Mesenchymal stem cell (in vitro differentiated cells and primary cell): Measurements from ENCODE around the gene VPS16.

Source experiments
- DNase-seq: peaks from one replicate; pipeline ENCODE4 v3.0.0-alpha.2; 2013
- H2AFZ ChIP-seq: one replicate; pipeline ENCODE4 v1.6.1; 2013; ENCODE audit warnings: low read depth, mild to moderate bottlenecking, control low read depth, inconsistent platforms, low read length, moderate library complexity
- H2AK5ac ChIP-seq: 2 replicates; pipeline ENCODE4 v1.6.1; 2013; ENCODE audit warnings: low read length, moderate library complexity, mild to moderate bottlenecking, inconsistent platforms; ENCODE audit not compliant: severe bottlenecking
- H2BK120ac ChIP-seq: one replicate; pipeline ENCODE4 v1.6.1; 2013; ENCODE audit warnings: low read depth, mild to moderate bottlenecking, inconsistent platforms, low read length, moderate library complexity
- H2BK12ac ChIP-seq, 2 experiments: one replicate each; pipeline ENCODE4 v1.6.1; 2013; ENCODE audit warnings: inconsistent platforms in 2 of 2, low read length in 2 of 2, mild to moderate bottlenecking in 2 of 2, moderate library complexity in 2 of 2, control low read depth in 1 of 2
- H2BK15ac ChIP-seq: one replicate; pipeline ENCODE4 v1.6.1; 2013; ENCODE audit warnings: mild to moderate bottlenecking, low read depth, inconsistent platforms; ENCODE audit not compliant: poor library complexity, severe bottlenecking
- H2BK5ac ChIP-seq: 2 replicates; pipeline ENCODE4 v1.6.1; 2013; ENCODE audit warnings: low read depth, mild to moderate bottlenecking, low read length, control low read depth, inconsistent platforms; ENCODE audit not compliant: poor library complexity, severe bottlenecking
- H3K14ac ChIP-seq, 2 experiments: one replicate each; pipeline ENCODE4 v1.6.1; 2013; ENCODE audit warnings: inconsistent platforms in 2 of 2, low read length in 2 of 2, control low read depth in 1 of 2, mild to moderate bottlenecking in 1 of 2, moderate library complexity in 1 of 2
- H3K18ac ChIP-seq, 2 experiments: one replicate each; pipeline ENCODE4 v1.6.1; 2013; ENCODE audit warnings: inconsistent platforms in 2 of 2, low read length in 2 of 2, control low read depth in 1 of 2, low read depth in 1 of 2, mild to moderate bottlenecking in 1 of 2
- H3K23ac ChIP-seq, 2 experiments: one replicate each; pipeline ENCODE4 v1.6.1; 2013; ENCODE audit warnings: inconsistent platforms in 2 of 2, low read length in 2 of 2, mild to moderate bottlenecking in 2 of 2, moderate library complexity in 2 of 2, control low read depth in 1 of 2
- H3K27ac ChIP-seq: 2 replicates; pipeline ENCODE4 v1.5.1; 2013; ENCODE audit warnings: mild to moderate bottlenecking, moderate library complexity, low read length, control low read depth, inconsistent platforms; ENCODE audit not compliant: poor library complexity, severe bottlenecking
- H3K27me3 ChIP-seq, 2 experiments: 2 replicates each; pipeline versions ENCODE4 v1.6.1 to v1.7.0; 2013; ENCODE audit warnings: low read length in 2 of 2, mild to moderate bottlenecking in 2 of 2, moderate library complexity in 2 of 2, control low read depth in 1 of 2, inconsistent platforms in 1 of 2; ENCODE audit not compliant: control insufficient read depth in 1 of 2, insufficient read depth in 1 of 2
- H3K36me3 ChIP-seq, 2 experiments: 2 replicates each; pipeline versions ENCODE4 v1.6.1 to v1.7.0; 2013; ENCODE audit warnings: low read length in 2 of 2, control low read depth in 1 of 2, inconsistent platforms in 1 of 2, low read depth in 1 of 2, mild to moderate bottlenecking in 1 of 2; ENCODE audit not compliant: insufficient read depth in 2 of 2, control insufficient read depth in 1 of 2
- H3K4ac ChIP-seq, 2 experiments: one replicate each; pipeline ENCODE4 v1.6.1; 2013; ENCODE audit warnings: inconsistent platforms in 2 of 2, low read length in 2 of 2, mild to moderate bottlenecking in 2 of 2, moderate library complexity in 2 of 2, control low read depth in 1 of 2, low read depth in 1 of 2
- H3K4me1 ChIP-seq: 2 replicates; pipeline ENCODE4 v1.6.1; 2013; ENCODE audit warnings: low read depth, low read length, control low read depth; ENCODE audit not compliant: control insufficient read depth, insufficient read depth
- H3K4me2 ChIP-seq: 2 replicates; pipeline ENCODE4 v1.6.1; 2013; ENCODE audit warnings: low read length, mild to moderate bottlenecking, inconsistent platforms; ENCODE audit not compliant: poor library complexity, severe bottlenecking
- H3K4me3 ChIP-seq, 2 experiments: 2 replicates each; pipeline versions ENCODE4 v1.5.1 to v1.7.0; 2013; ENCODE audit warnings: low read length in 2 of 2, mild to moderate bottlenecking in 2 of 2, control low read depth in 1 of 2, low read depth in 1 of 2; ENCODE audit not compliant: insufficient read depth in 1 of 2
- H3K79me1 ChIP-seq: replicated peaks from 2 replicates; pipeline ENCODE4 v1.6.1; 2013; ENCODE audit warnings: mild to moderate bottlenecking, control low read depth, low read length, inconsistent platforms; ENCODE audit not compliant: poor library complexity, severe bottlenecking
- H3K9ac ChIP-seq: 2 replicates; pipeline ENCODE4 v1.7.0; 2013; ENCODE audit warnings: mild to moderate bottlenecking, low read length, moderate library complexity
- H3K9me3 ChIP-seq: 2 replicates; pipeline ENCODE4 v1.7.0; 2013; ENCODE audit warnings: mild to moderate bottlenecking, low read length; ENCODE audit not compliant: control insufficient read depth
- H4K8ac ChIP-seq: one replicate; pipeline ENCODE4 v1.6.1; 2013; ENCODE audit warnings: inconsistent platforms, mild to moderate bottlenecking, low read length, moderate library complexity
- H4K91ac ChIP-seq: one replicate; pipeline ENCODE4 v1.6.1; 2013; ENCODE audit warnings: mild to moderate bottlenecking, low read length, inconsistent platforms
- WGBS: methylation state at CpG from one replicate; pipeline ENCODE4 v1.1.7; 2013; ENCODE audit warnings: mixed read lengths; 5-methylcytosine and 5-hydroxymethylcytosine counted together

VPS16 gene

DNA sequence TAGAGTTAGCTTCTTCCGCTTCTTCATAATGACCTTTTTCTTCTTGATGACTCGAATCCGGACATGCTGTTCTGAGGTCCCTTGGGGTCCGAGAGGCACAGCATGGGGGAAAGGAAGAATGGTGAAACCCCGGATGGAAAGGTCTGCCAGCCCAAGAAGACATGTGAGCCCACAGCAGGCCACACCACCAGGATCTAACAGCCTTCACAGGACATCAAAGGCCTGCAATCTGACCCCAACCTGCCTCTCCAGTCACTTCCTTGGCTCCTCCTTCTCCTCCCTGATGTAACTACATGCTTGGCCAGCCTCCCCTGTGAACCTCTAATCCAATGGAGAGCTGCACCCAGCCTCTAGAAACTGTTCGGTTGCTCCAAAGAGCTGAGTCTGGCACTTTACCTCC, 41.7 kb upstream of the VPS16 start:
- H3K14ac ChIP-seq, result no peak overlapping the region
- no peak overlapping the region for H4K8ac ChIP-seq
- WGBS, result 63% methylated on average over 6 of the region's 6 CpGs
- no peak overlapping the region for H2BK120ac ChIP-seq
- H3K9ac ChIP-seq, result peak overlapping the region; percentile 85
- no peaks in the 10 kb centered on the region for H3K79me1 ChIP-seq
- peaks cover 7 to 28% of the 10 kb centered on the region in 2 experiments for H3K27me3 ChIP-seq
- H3K4me3 ChIP-seq, result peak overlapping the region in 1 of 2 experiments; percentile 89
- no peak overlapping the region for H2BK15ac ChIP-seq
- no peak overlapping the region for H2BK12ac ChIP-seq
- H2AFZ ChIP-seq, result no peak overlapping the region
- H2BK5ac ChIP-seq, result no peak overlapping the region
- no peak overlapping the region for H4K91ac ChIP-seq
- no peak overlapping the region for H3K4ac ChIP-seq
- DNase-seq, result no peak
- peaks cover 16% of the 10 kb centered on the region for H3K4me1 ChIP-seq
- H3K36me3 ChIP-seq, result peaks cover 38 to 43% of the 10 kb centered on the region in 2 experiments
- no peak overlapping the region for H3K23ac ChIP-seq
- H3K27ac ChIP-seq, result no peak overlapping the region
- no peak overlapping the region for H2AK5ac ChIP-seq
- H3K9me3 ChIP-seq, result no peaks in the 10 kb centered on the region
- no peak overlapping the region for H3K18ac ChIP-seq
- H3K4me2 ChIP-seq, result no peak overlapping the region

DNA sequence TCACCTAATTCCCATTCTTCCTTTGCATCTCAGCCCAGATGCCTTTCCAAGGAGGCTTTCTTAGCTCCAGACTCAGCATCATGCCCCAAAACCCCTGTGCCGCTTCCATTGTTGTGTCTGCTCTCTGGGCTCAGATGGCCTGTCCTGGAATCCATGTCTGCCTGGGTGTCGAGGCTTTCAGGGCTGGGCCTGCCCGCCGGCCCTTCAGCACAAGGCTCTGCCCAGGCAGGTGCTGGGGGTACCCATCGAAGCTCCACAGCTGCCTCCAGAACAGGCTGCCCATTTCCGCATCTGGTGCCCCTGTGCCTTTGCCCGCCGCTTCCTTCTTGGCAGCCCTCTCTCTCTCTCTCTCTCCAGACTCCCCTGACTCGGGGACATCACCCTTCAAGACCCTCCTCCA, 41.3 kb upstream of the VPS16 start:
- Histone ChIP-seq H4K91ac (no peak overlapping the region), H3K9ac (peak overlapping the region; percentile 85), H3K36me3 (peaks cover 38 to 42% of the 10 kb centered on the region in 2 experiments), H3K4me2 (peak overlapping the region; percentile 91), H2BK120ac (no peak overlapping the region), H2AFZ (peak overlapping the region; percentile 7), H2AK5ac (no peak overlapping the region), H4K8ac (no peak overlapping the region), H3K14ac (no peak overlapping the region), H3K4me3 (peak overlapping the region in 1 of 2 experiments; percentile 89), H3K27me3 (peaks cover 10 to 32% of the 10 kb centered on the region in 2 experiments), H3K4ac (no peak overlapping the region), H3K27ac (no peak overlapping the region), H2BK15ac (no peak overlapping the region), H3K4me1 (peaks cover 16% of the 10 kb centered on the region), H3K18ac (no peak overlapping the region), H2BK5ac (no peak overlapping the region), H3K9me3 (no peaks in the 10 kb centered on the region), H2BK12ac (no peak overlapping the region), H3K79me1 (no peaks in the 10 kb centered on the region), H3K23ac (no peak overlapping the region)
- 71% methylated on average over 9 of the region's 9 CpGs for WGBS
- DNase-seq, result no peak

DNA sequence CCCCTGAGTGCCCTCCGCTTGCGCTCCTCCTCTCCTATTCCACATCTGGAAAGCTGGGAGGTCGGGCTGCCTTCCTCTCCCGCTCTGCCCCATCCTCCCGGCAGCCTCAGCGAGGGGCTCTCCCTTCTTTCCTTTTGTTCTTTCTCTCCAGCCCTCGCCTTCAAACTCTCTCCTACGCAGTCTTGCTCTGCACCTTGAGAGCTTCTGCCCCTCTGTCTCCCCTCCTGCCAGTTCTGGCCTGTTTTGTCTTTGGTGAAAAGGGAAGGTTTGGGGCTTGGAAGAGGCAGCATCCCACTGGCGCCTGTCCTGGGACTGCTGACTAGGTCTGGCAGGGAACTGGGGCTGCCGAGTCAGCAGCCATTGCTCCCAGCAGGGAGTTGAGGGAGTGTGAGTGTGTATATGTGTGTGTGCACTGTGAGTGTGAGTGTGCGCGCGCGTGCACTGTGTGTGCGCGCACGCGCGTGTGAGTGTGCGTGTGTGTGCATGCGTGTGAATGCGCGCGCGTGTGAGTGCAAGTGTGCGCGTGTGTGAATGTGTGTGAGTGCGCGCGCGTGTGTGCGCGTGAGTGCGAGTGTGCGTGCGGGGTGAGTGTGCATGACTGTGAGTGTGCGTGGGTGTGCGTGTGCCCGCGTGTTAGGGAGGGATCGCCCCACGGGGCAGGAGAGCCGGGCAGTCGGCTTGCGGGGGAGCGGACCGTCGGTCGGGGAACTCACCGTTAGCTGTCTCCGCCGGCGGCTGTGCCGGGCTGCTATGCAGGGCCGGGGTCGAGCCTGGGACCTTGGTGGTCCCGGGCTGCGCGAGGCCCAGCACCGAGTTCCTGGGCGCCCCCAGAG, 40.6 kb upstream of the VPS16 start:
- Histone ChIP-seq H4K91ac (peak overlapping the region; percentile 96), H3K9me3 (no peaks in the 10 kb centered on the region), H3K27me3 (peaks cover 12 to 39% of the 10 kb centered on the region in 2 experiments), H3K36me3 (peaks cover 37% of the 10 kb centered on the region in 2 experiments), H2BK15ac (no peak overlapping the region), H2BK12ac (peak overlapping the region in 1 of 2 experiments; percentile 1), H3K4ac (peak overlapping the region in 1 of 2 experiments; percentile 30), H3K27ac (no peak overlapping the region), H2AFZ (peak overlapping the region; percentile 55), H3K18ac (peak overlapping the region; percentile 73 to 89), H3K23ac (no peak overlapping the region), H3K4me2 (peak overlapping the region; percentile 91), H3K14ac (peak overlapping the region in 1 of 2 experiments; percentile 78), H4K8ac (peak overlapping the region; percentile 73), H3K79me1 (no peaks in the 10 kb centered on the region), H3K4me3 (peak overlapping the region; percentile 63 to 89), H2BK5ac (no peak overlapping the region), H3K4me1 (peaks cover 21% of the 10 kb centered on the region), H2AK5ac (no peak overlapping the region), H2BK120ac (no peak overlapping the region), H3K9ac (peak overlapping the region; percentile 85)
- peak; percentile 27 for DNase-seq
- 6% methylated on average over 31 of the region's 61 CpGs for WGBS

DNA sequence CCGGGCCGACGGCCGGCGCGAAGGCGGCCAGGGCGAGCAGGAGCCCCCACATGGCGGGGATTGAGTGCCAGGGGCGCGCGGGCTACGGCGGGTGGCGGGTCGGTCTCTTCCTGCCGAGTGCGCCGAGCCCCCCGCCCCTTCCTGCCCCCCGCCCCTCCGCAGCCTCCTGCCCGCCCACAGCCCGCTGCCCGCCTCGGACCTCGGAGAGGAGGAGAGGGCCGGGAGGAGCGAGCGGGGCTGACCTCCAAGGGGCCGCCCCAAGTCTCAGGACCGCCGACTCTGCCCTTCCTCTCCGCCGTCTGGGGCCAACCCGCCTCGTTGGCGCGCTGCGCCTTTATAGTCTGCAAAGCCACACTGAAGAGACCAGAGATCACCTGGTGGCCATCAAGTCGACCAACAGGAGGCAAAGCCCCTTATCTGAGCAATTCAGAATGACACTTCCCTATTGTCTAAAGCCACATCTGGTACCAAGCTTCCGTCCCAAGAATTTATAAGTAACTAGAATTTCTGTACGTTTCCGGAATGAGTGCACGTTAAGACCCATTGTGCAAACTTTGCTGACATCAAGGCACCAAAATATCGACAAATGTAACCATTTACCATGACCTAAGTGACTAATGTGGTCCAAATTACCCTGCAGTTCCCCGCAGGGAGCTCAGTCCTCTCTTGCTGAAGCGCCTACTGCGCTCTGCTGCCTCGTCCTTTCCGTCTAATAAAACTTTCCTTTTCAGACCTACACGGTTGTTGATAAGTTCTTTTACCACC, 39.8 kb upstream of the VPS16 start, which contains the start of gene CPXM1:
CPXM1 (minus strand) TSS at position 107 of the 765 bp plus-strand sequence; CDS start at position 52, 55 bp downstream.
- Histone ChIP-seq H3K4me2 (peak within 1 kb of the TSS; percentile 91), H3K4me3 (peak within 1 kb of the TSS; percentile 63 to 89), H3K36me3 (peaks cover 29 to 31% of the 10 kb centered on the region in 2 experiments), H3K27ac (no peak within 1 kb of the TSS), H3K9me3 (no peaks in the 10 kb centered on the region), H2BK12ac (peak within 1 kb of the TSS in 1 of 2 experiments; percentile 1), H4K91ac (peak within 1 kb of the TSS; percentile 96), H2AK5ac (no peak within 1 kb of the TSS), H2BK120ac (no peak within 1 kb of the TSS), H2BK15ac (peak within 1 kb of the TSS; percentile 12), H3K18ac (peak within 1 kb of the TSS; percentile 73 to 89), H3K23ac (peak within 1 kb of the TSS in 1 of 2 experiments; percentile 36), H2BK5ac (no peak within 1 kb of the TSS), H2AFZ (peak within 1 kb of the TSS; percentile 55), H3K79me1 (no peaks in the 10 kb centered on the region), H3K9ac (peak within 1 kb of the TSS; percentile 85), H3K4ac (peak within 1 kb of the TSS in 1 of 2 experiments; percentile 50), H3K14ac (peak within 1 kb of the TSS in 1 of 2 experiments; percentile 78), H3K4me1 (peaks cover 27% of the 10 kb centered on the region), H3K27me3 (peaks cover 20 to 46% of the 10 kb centered on the region in 2 experiments), H4K8ac (peak within 1 kb of the TSS; percentile 73)
- DNase-seq, result peak; percentile 22
- WGBS, result 2% methylated on average over 34 of the region's 52 CpGs
